DOHH2 (cell line): ENCODE measurements around the gene PLEKHG4B.

Experiments used
- EZH2phosphoT487 ChIP-seq: fragments of 200-600 bp; sonication (generic); IDR thresholded peaks from 2 replicates; pipeline ENCODE4 v1.6.1; 2017; ENCODE audit warnings: borderline replicate concordance, mild to moderate bottlenecking, antibody characterized with exemption, low read length, moderate library complexity, mixed read lengths
- TF ChIP-seq, protein P1 (sequence below): fragments of 200-600 bp; sonication (generic); IDR thresholded peaks from one replicate; pipeline ENCODE4 v1.5.1; 2014; ENCODE audit warnings: antibody characterized with exemption, mild to moderate bottlenecking, low read depth, low read length; ENCODE audit not compliant: poor library complexity, severe bottlenecking

DNA sequence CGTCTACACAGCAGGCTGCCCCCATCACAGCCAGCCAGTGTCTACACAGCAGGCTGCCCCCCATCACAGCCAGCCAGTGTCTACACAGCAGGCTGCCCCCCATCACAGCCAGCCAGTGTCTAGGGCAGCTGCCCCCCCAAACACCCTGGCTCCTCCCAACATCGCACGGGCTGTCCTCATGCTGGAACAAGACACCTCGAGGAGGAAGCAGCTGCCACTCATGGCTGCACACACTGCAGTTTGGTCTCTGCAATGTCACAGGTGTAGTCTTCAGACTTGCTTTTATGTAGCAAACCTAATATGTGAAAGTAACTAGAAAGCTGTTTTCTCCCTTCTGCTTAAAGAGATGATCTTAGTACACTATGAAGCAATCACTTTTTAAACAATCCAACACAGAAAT, 109.0 kb downstream of the PLEKHG4B start:
- TF ChIP-seq, protein P1, sequence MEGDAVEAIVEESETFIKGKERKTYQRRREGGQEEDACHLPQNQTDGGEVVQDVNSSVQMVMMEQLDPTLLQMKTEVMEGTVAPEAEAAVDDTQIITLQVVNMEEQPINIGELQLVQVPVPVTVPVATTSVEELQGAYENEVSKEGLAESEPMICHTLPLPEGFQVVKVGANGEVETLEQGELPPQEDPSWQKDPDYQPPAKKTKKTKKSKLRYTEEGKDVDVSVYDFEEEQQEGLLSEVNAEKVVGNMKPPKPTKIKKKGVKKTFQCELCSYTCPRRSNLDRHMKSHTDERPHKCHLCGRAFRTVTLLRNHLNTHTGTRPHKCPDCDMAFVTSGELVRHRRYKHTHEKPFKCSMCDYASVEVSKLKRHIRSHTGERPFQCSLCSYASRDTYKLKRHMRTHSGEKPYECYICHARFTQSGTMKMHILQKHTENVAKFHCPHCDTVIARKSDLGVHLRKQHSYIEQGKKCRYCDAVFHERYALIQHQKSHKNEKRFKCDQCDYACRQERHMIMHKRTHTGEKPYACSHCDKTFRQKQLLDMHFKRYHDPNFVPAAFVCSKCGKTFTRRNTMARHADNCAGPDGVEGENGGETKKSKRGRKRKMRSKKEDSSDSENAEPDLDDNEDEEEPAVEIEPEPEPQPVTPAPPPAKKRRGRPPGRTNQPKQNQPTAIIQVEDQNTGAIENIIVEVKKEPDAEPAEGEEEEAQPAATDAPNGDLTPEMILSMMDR, result no peak
- TF ChIP-seq EZH2phosphoT487, result no peak
